ENCODE measurements around the gene E2F7.

The E2F7 gene

GRCh38 chr12:76990716-76991115 is 74.7 kb downstream of the E2F7 start:
- TF ChIP-seq NFIC (IDR thresholded peaks at IDR 0.05) (no peak), EP300 (IDR thresholded peaks at IDR 0.05; ENCODE audit: borderline replicate concordance) (no peak), ZBTB7A (IDR thresholded peaks at IDR 0.05; ENCODE audit: low read depth) (no peak), TCF12 (IDR thresholded peaks at IDR 0.05; ENCODE audit: low read depth) (no peak), YY1 (IDR thresholded peaks at IDR 0.05; ENCODE audit: low read depth) (no peak), EGR1 (IDR thresholded peaks at IDR 0.05) (no peak), TEAD4 (IDR thresholded peaks at IDR 0.05) (no peak), TAF1 (IDR thresholded peaks at IDR 0.05; ENCODE audit: low read depth) (no peak), CREB1 (IDR thresholded peaks at IDR 0.05; ENCODE audit: low read depth) (no peak), REST (IDR thresholded peaks at IDR 0.05; ENCODE audit: low read depth) (no peak)

- TF ChIP-seq NFIC (IDR thresholded peaks at IDR 0.05) (no peak), YY1 (IDR thresholded peaks at IDR 0.05; ENCODE audit: low read depth) (no peak), CEBPB (IDR thresholded peaks at IDR 0.05) (no peak), FOXM1 (IDR thresholded peaks at IDR 0.05; ENCODE audit: borderline replicate concordance, low read depth) (no peak), ZBTB7A (IDR thresholded peaks at IDR 0.05; ENCODE audit: low read depth) (no peak), TAF1 (IDR thresholded peaks at IDR 0.05; ENCODE audit: low read depth) (no peak), TEAD4 (IDR thresholded peaks at IDR 0.05) (no peak), EGR1 (IDR thresholded peaks at IDR 0.05) (no peak), RAD21 (IDR thresholded peaks at IDR 0.05; ENCODE audit: low read depth) (no peak), EP300 (IDR thresholded peaks at IDR 0.05; ENCODE audit: borderline replicate concordance) (no peak), TCF12 (IDR thresholded peaks at IDR 0.05; ENCODE audit: low read depth) (no peak), MAX (IDR thresholded peaks at IDR 0.05) (no peak), USF1 (IDR thresholded peaks at IDR 0.05) (no peak), CREB1 (IDR thresholded peaks at IDR 0.05; ENCODE audit: low read depth) (no peak), REST (IDR thresholded peaks at IDR 0.05; ENCODE audit: low read depth) (no peak)
Observed at GRCh38 chr12:76984566-76984965, 80.8 kb downstream of the E2F7 start.

GRCh38 chr12:76983420-76983819 is 81.9 kb downstream of the E2F7 start:
- TF ChIP-seq NFIC (IDR thresholded peaks at IDR 0.05), result no peak
- no peak for TF ChIP-seq CEBPB (IDR thresholded peaks at IDR 0.05)
- TF ChIP-seq USF1 (IDR thresholded peaks at IDR 0.05), result no peak
- TF ChIP-seq RAD21 (IDR thresholded peaks at IDR 0.05; ENCODE audit: low read depth), result no peak
- no peak for TF ChIP-seq TCF12 (IDR thresholded peaks at IDR 0.05; ENCODE audit: low read depth)
- no peak for TF ChIP-seq CREB1 (IDR thresholded peaks at IDR 0.05; ENCODE audit: low read depth)
- no peak for TF ChIP-seq REST (IDR thresholded peaks at IDR 0.05; ENCODE audit: low read depth)
- no peak for TF ChIP-seq TEAD4 (IDR thresholded peaks at IDR 0.05)
- TF ChIP-seq TAF1 (IDR thresholded peaks at IDR 0.05; ENCODE audit: low read depth), result no peak
- no peak for TF ChIP-seq FOXM1 (IDR thresholded peaks at IDR 0.05; ENCODE audit: borderline replicate concordance, low read depth)
- TF ChIP-seq EGR1 (IDR thresholded peaks at IDR 0.05), result no peak
- TF ChIP-seq MAX (IDR thresholded peaks at IDR 0.05), result no peak

- TF ChIP-seq YY1 (IDR thresholded peaks at IDR 0.05; ENCODE audit: low read depth) (no peak), CREB1 (IDR thresholded peaks at IDR 0.05; ENCODE audit: low read depth) (no peak), USF1 (IDR thresholded peaks at IDR 0.05) (no peak), EGR1 (IDR thresholded peaks at IDR 0.05) (no peak)
Observed at GRCh38 chr12:76980196-76980595, 85.2 kb downstream of the E2F7 start.

Data from Ishikawa (cell line).